HEK293 (cell line): ENCODE measurements around the gene GNAS-AS1.

Experiments used
- CTCF ChIA-PET: fragments of 350-600 bp; formaldehyde crosslinking; extraction: SDS; loops from one replicate; lab custom pipeline; 2021; ENCODE audit warnings: antibody characterized with exemption; lab: Yijun Ruan, JAX
- POLR2A ChIA-PET: fragments of 300-600 bp; formaldehyde crosslinking; extraction: SDS; loops from one replicate; lab custom pipeline; 2020; ENCODE audit warnings: antibody characterized with exemption, inconsistent platforms; lab: Yijun Ruan, JAX
- H3K27ac ChIP-seq: fragments of 200-500 bp; sonication (Bioruptor generic); 2 replicates; pipeline ENCODE4 v1.5.1; 2014; ENCODE audit warnings: low read depth, low read length, control low read depth, inconsistent platforms; ENCODE audit errors: extremely low read depth
- H3K36me3 ChIP-seq, 2 experiments: fragments of 200-500 bp in 1 of 2; sonication (Bioruptor generic) in 1 of 2; 1 replicate in 1 of 2; 2 replicates in 1 of 2; pipeline ENCODE4 v1.5.1; 2014 to 2017; ENCODE audit warnings: inconsistent platforms in 2 of 2, low read length in 2 of 2; ENCODE audit not compliant: control insufficient read depth in 2 of 2, insufficient read depth in 1 of 2
- H3K4me1 ChIP-seq: fragments of 200-500 bp; sonication (Bioruptor generic); 2 replicates; pipeline ENCODE4 v1.5.1; 2014; ENCODE audit warnings: mild to moderate bottlenecking, low read length, inconsistent platforms; ENCODE audit not compliant: control insufficient read depth, insufficient read depth
- H3K4me3 ChIP-seq: 2 replicates; pipeline ENCODE4 v1.5.1; 2011; ENCODE audit warnings: low read depth, mild to moderate bottlenecking, control low read depth, low read length, moderate library complexity
- H3K9me3 ChIP-seq: fragments of 200-500 bp; sonication (Bioruptor generic); 2 replicates; pipeline ENCODE4 v1.5.1; 2014; ENCODE audit warnings: low read depth, low read length, inconsistent platforms; ENCODE audit not compliant: control insufficient read depth, insufficient read depth
- BCL11A ChIP-seq: fragments of 450-650 bp; formaldehyde crosslinking; IDR thresholded peaks from 2 replicates; pipeline ENCODE4 v1.5.1; 2016; ENCODE audit warnings: low read depth, missing biosample characterization, missing genetic modification characterization
- KLF17 ChIP-seq: fragments of 450-650 bp; formaldehyde crosslinking; IDR thresholded peaks from 2 replicates; pipeline ENCODE4 v1.5.1; 2016; ENCODE audit warnings: missing biosample characterization, missing genetic modification characterization
- KLF9 ChIP-seq: fragments of 450-650 bp; formaldehyde crosslinking; IDR thresholded peaks from 2 replicates; pipeline ENCODE4 v1.5.1; 2016; ENCODE audit warnings: missing biosample characterization, missing genetic modification characterization, low read depth
- WT1 ChIP-seq: fragments of 450-650 bp; formaldehyde crosslinking; IDR thresholded peaks from 2 replicates; pipeline ENCODE4 v1.5.1; 2016; ENCODE audit warnings: missing biosample characterization, missing genetic modification characterization
- ZBTB21 ChIP-seq: fragments of 450-650 bp; formaldehyde crosslinking; IDR thresholded peaks from 2 replicates; pipeline ENCODE4 v1.5.1; 2017; ENCODE audit warnings: missing biosample characterization, missing genetic modification characterization
- ZBTB26 ChIP-seq: fragments of 450-650 bp; formaldehyde crosslinking; optimal IDR thresholded peaks from 2 replicates; pipeline ENCODE3; 2016; ENCODE audit warnings: missing biosample characterization, mild to moderate bottlenecking, missing genetic modification characterization
- ZFP37 ChIP-seq: fragments of 450-650 bp; formaldehyde crosslinking; IDR thresholded peaks from 2 replicates; pipeline ENCODE4 v1.5.1; 2016; ENCODE audit warnings: missing biosample characterization, missing genetic modification characterization
- ZFP41 ChIP-seq: fragments of 450-650 bp; formaldehyde crosslinking; IDR thresholded peaks from 2 replicates; pipeline ENCODE4 v1.5.1; 2016; ENCODE audit warnings: missing biosample characterization, missing genetic modification characterization, borderline replicate concordance
- ZNF140 ChIP-seq: fragments of 450-650 bp; formaldehyde crosslinking; IDR thresholded peaks from 2 replicates; pipeline ENCODE4 v1.5.1; 2016; ENCODE audit warnings: missing biosample characterization, missing genetic modification characterization
- ZNF157 ChIP-seq: fragments of 450-650 bp; formaldehyde crosslinking; IDR thresholded peaks from 2 replicates; pipeline ENCODE4 v1.5.1; 2016; ENCODE audit warnings: missing biosample characterization, missing genetic modification characterization
- ZNF174 ChIP-seq: fragments of 450-650 bp; formaldehyde crosslinking; IDR thresholded peaks from 2 replicates; pipeline ENCODE4 v1.5.0; 2017; ENCODE audit warnings: missing biosample characterization, mild to moderate bottlenecking, missing genetic modification characterization
- ZNF184 ChIP-seq: fragments of 450-650 bp; IDR thresholded peaks from 2 replicates; pipeline ENCODE4 v1.5.1; 2018; ENCODE audit warnings: missing biosample characterization, mild to moderate bottlenecking, missing genetic modification characterization
- ZNF221 ChIP-seq: fragments of 450-650 bp; formaldehyde crosslinking; IDR thresholded peaks from 2 replicates; pipeline ENCODE4 v1.5.1; 2017; ENCODE audit warnings: missing biosample characterization, missing genetic modification characterization, borderline replicate concordance
- ZNF239 ChIP-seq: fragments of 450-650 bp; formaldehyde crosslinking; IDR thresholded peaks from 2 replicates; pipeline ENCODE4 v1.5.1; 2016; ENCODE audit warnings: missing biosample characterization, missing genetic modification characterization
- ZNF248 ChIP-seq: fragments of 450-650 bp; formaldehyde crosslinking; IDR thresholded peaks from 2 replicates; pipeline ENCODE4 v1.5.1; 2017; ENCODE audit warnings: missing biosample characterization, missing genetic modification characterization
- ZNF292 ChIP-seq: fragments of 450-650 bp; formaldehyde crosslinking; IDR thresholded peaks from 2 replicates; pipeline ENCODE4 v1.5.1; 2016; ENCODE audit warnings: low read depth, missing biosample characterization, missing genetic modification characterization, borderline replicate concordance
- ZNF501 ChIP-seq: fragments of 450-650 bp; formaldehyde crosslinking; IDR thresholded peaks from 2 replicates; pipeline ENCODE4 v1.5.1; 2016; ENCODE audit warnings: missing biosample characterization, missing genetic modification characterization
- ZNF571 ChIP-seq: fragments of 450-650 bp; formaldehyde crosslinking; IDR thresholded peaks from 2 replicates; pipeline ENCODE4 v1.5.0; 2017; ENCODE audit warnings: missing biosample characterization, missing genetic modification characterization
- ZNF623 ChIP-seq: fragments of 450-650 bp; formaldehyde crosslinking; IDR thresholded peaks from 2 replicates; pipeline ENCODE4 v1.5.1; 2016; ENCODE audit warnings: missing biosample characterization, missing genetic modification characterization
- ZNF701 ChIP-seq: fragments of 450-650 bp; formaldehyde crosslinking; IDR thresholded peaks from 2 replicates; pipeline ENCODE4 v1.5.1; 2016; ENCODE audit warnings: missing biosample characterization, missing genetic modification characterization
- ZNF704 ChIP-seq: fragments of 450-650 bp; formaldehyde crosslinking; IDR thresholded peaks from 2 replicates; pipeline ENCODE4 v1.5.1; 2016; ENCODE audit warnings: missing biosample characterization, missing genetic modification characterization
- ZXDB ChIP-seq: fragments of 450-650 bp; formaldehyde crosslinking; IDR thresholded peaks from 2 replicates; pipeline ENCODE4 v1.5.1; 2016; ENCODE audit warnings: missing biosample characterization, missing genetic modification characterization
- TF ChIP-seq, protein P1 (sequence below): fragments of 450-650 bp; formaldehyde crosslinking; IDR thresholded peaks from 2 replicates; pipeline ENCODE4 v1.5.0; 2017; ENCODE audit warnings: missing biosample characterization, missing genetic modification characterization, borderline replicate concordance

GNAS-AS1 gene

DNA sequence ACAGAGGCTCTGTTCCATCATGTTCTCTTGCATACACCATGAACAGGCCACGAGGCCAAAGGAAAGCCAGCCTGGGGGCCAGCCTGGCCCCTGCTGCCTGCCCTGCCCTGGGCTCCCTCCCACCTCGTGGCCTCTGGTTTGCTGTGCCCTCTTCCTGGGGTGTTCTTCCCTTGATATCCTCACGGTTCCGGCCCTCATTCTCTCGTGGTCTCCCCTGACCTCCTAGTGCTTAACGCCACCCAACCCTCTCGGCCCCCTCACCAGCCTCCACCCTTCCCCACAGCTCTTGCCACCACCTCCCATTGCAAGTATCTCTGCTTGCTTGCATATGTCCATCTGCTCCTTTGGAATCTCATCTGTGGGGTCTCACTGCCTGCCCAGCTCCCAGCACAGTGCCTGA is 73.0 kb downstream of the GNAS-AS1 start:
- H3K9me3 ChIP-seq, result no peaks in the 10 kb centered on the region
- no peaks in the 10 kb centered on the region for H3K36me3 ChIP-seq
- no peaks in the 10 kb centered on the region for H3K4me1 ChIP-seq
- POLR2A ChIA-PET, result no interaction called here
- H3K27ac ChIP-seq, result no peak overlapping the region
- H3K4me3 ChIP-seq, result no peak overlapping the region
- CTCF ChIA-PET, result no interaction called here
- TF ChIP-seq ZNF701 (tag by site-specific recombination) (no peak), ZNF571 (no peak), ZNF140 (tag by site-specific recombination) (no peak), KLF9 (tag by site-specific recombination) (no peak), ZNF501 (tag by site-specific recombination) (no peak), ZNF623 (tag by site-specific recombination) (no peak), ZFP41 (tag by site-specific recombination) (no peak), BCL11A (tag by site-specific recombination) (no peak), ZNF239 (no peak), ZNF184 (tag by site-specific recombination) (no peak), ZNF221 (tag by site-specific recombination) (no peak)
- TF ChIP-seq, all 188 proteins: peak for 0

GRCh38 chr20:58776109-58776508 is 74.6 kb downstream of the GNAS-AS1 start:
- H3K36me3 ChIP-seq, result no peaks in the 10 kb centered on the region
- H3K9me3 ChIP-seq, result no peaks in the 10 kb centered on the region
- H3K27ac ChIP-seq, result no peak overlapping the region
- ChIA-PET CTCF (no interaction called here), POLR2A (no interaction called here)
- no peak overlapping the region for H3K4me3 ChIP-seq
- H3K4me1 ChIP-seq, result no peaks in the 10 kb centered on the region
- TF ChIP-seq ZFP37 (tag by site-specific recombination) (no peak), ZBTB26 (tag by site-specific recombination) (no peak), ZXDB (tag by site-specific recombination) (no peak), KLF17 (tag by site-specific recombination) (no peak), ZBTB21 (tag by site-specific recombination) (no peak), ZNF157 (tag by site-specific recombination) (no peak), ZNF248 (no peak), ZNF174 (no peak), ZNF704 (tag by site-specific recombination) (no peak), ZNF292 (tag by site-specific recombination) (no peak), WT1 (tag by site-specific recombination) (no peak), ZNF501 (tag by site-specific recombination) (no peak)
- TF ChIP-seq, protein P1, sequence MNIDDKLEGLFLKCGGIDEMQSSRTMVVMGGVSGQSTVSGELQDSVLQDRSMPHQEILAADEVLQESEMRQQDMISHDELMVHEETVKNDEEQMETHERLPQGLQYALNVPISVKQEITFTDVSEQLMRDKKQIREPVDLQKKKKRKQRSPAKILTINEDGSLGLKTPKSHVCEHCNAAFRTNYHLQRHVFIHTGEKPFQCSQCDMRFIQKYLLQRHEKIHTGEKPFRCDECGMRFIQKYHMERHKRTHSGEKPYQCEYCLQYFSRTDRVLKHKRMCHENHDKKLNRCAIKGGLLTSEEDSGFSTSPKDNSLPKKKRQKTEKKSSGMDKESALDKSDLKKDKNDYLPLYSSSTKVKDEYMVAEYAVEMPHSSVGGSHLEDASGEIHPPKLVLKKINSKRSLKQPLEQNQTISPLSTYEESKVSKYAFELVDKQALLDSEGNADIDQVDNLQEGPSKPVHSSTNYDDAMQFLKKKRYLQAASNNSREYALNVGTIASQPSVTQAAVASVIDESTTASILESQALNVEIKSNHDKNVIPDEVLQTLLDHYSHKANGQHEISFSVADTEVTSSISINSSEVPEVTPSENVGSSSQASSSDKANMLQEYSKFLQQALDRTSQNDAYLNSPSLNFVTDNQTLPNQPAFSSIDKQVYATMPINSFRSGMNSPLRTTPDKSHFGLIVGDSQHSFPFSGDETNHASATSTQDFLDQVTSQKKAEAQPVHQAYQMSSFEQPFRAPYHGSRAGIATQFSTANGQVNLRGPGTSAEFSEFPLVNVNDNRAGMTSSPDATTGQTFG, result no peak
